HFFc6 (cell line): ENCODE measurements around the gene KRT74. TPM values are rescaled to one million over a fixed set of nuclear protein-coding genes. Genes with fewer than 3 reads are reported as not detected.

Experiments
- DNase-seq: peaks from one replicate; pipeline ENCODE4 v3.0.0-alpha.2; 2018
- H3K27ac Mint-ChIP-seq: 2 replicates; pipeline ENCODE4 v1.8.0; 2020; ENCODE audit warnings: mild to moderate bottlenecking, mixed read lengths
- H3K27me3 Mint-ChIP-seq: 2 replicates; pipeline ENCODE4 v1.8.0; 2021; ENCODE audit warnings: mild to moderate bottlenecking, moderate library complexity, mixed read lengths; ENCODE audit not compliant: insufficient read depth
- H3K36me3 Mint-ChIP-seq: 2 replicates; pipeline ENCODE4 v1.8.0; 2021; ENCODE audit warnings: low read depth, mixed read lengths
- H3K4me1 Mint-ChIP-seq: 2 replicates; pipeline ENCODE4 v1.8.0; 2020; ENCODE audit warnings: low read depth, mixed read lengths
- H3K4me3 Mint-ChIP-seq: 2 replicates; pipeline ENCODE4 v1.8.0; 2020; ENCODE audit warnings: mild to moderate bottlenecking, moderate library complexity, mixed read lengths
- H3K9me3 Mint-ChIP-seq: 2 replicates; pipeline ENCODE4 v1.8.0; 2020; ENCODE audit warnings: mild to moderate bottlenecking, mixed read lengths
- CTCF ChIP-seq: fragments of 200-600 bp; sonication (generic); IDR thresholded peaks from 2 replicates; pipeline ENCODE4 v1.5.0; 2021; ENCODE audit warnings: antibody characterized with exemption, mild to moderate bottlenecking
- total RNA-seq, 6 experiments: library from RNA; stranded (reverse); fragmentation: NEBNext Ultra II Directional; extraction: Animal tissue kit (Norgen Biotek cat#: 25700); gene quantifications; 2 replicates in 1 of 6; 3 replicates in 5 of 6; pipeline ENCODE4 v1.2.3, GENCODE V29; 2021

Gene KRT74
- total RNA-seq, 6 experiments from 2014 or later = not detected

GRCh38 chr12:52524898-52525591 is 48.6 kb downstream of the KRT74 start:
- Mint-ChIP-seq H3K27me3 (peaks cover 59% of the 10 kb centered on the region), H3K27ac (no peak overlapping the region), H3K4me1 (peaks cover 19% of the 10 kb centered on the region; the same call in 1 of the 2 replicates), H3K9me3 (no peaks in the 10 kb centered on the region), H3K4me3 (no peak overlapping the region), H3K36me3 (no peaks in the 10 kb centered on the region)
- no peak for TF ChIP-seq CTCF
- no peak for DNase-seq

- H3K36me3 Mint-ChIP-seq = no peaks in the 10 kb centered on the region
- no peak overlapping the region for H3K27ac Mint-ChIP-seq
- no peak for DNase-seq
- no peaks in the 10 kb centered on the region for H3K9me3 Mint-ChIP-seq
- peaks cover 19% of the 10 kb centered on the region; the same call in 1 of the 2 replicates for H3K4me1 Mint-ChIP-seq
- H3K4me3 Mint-ChIP-seq = no peak overlapping the region
- TF ChIP-seq CTCF = no peak
- peaks cover 56% of the 10 kb centered on the region for H3K27me3 Mint-ChIP-seq
Measured at GRCh38 chr12:52524241-52524897, 49.3 kb downstream of the KRT74 start.

GRCh38 chr12:52523824-52524223 is 49.8 kb downstream of the KRT74 start:
- peak; percentile 43 for DNase-seq
- H3K4me3 Mint-ChIP-seq = no peak overlapping the region; the same call in 1 of the 2 replicates
- no peaks in the 10 kb centered on the region for H3K36me3 Mint-ChIP-seq
- no peak for TF ChIP-seq CTCF
- no peaks in the 10 kb centered on the region for H3K9me3 Mint-ChIP-seq
- H3K27ac Mint-ChIP-seq = no peak overlapping the region
- peaks cover 19% of the 10 kb centered on the region; the same call in 1 of the 2 replicates for H3K4me1 Mint-ChIP-seq
- peaks cover 56% of the 10 kb centered on the region for H3K27me3 Mint-ChIP-seq

- H3K4me3 Mint-ChIP-seq = no peak overlapping the region; the same call in 1 of the 2 replicates
- peaks cover 50% of the 10 kb centered on the region for H3K27me3 Mint-ChIP-seq
- no peak overlapping the region for H3K27ac Mint-ChIP-seq
- H3K9me3 Mint-ChIP-seq = no peaks in the 10 kb centered on the region
- H3K4me1 Mint-ChIP-seq = peaks cover 19% of the 10 kb centered on the region; the same call in 1 of the 2 replicates
- no peak for TF ChIP-seq CTCF
- no peaks in the 10 kb centered on the region for H3K36me3 Mint-ChIP-seq
- peak; percentile 16 for DNase-seq
Measured at GRCh38 chr12:52522346-52523011, 51.2 kb downstream of the KRT74 start.

GRCh38 chr12:52521568-52522266 is 51.9 kb downstream of the KRT74 start:
- peak; percentile 53 for DNase-seq
- Mint-ChIP-seq H3K4me3 (no peak overlapping the region; the same call in 1 of the 2 replicates), H3K27ac (no peak overlapping the region), H3K4me1 (peaks cover 19% of the 10 kb centered on the region; the same call in 1 of the 2 replicates), H3K27me3 (peaks cover 45% of the 10 kb centered on the region), H3K9me3 (no peaks in the 10 kb centered on the region), H3K36me3 (no peaks in the 10 kb centered on the region)
- no peak for TF ChIP-seq CTCF
